NB4 (cell line): ENCODE results near the gene C9.

Source experiments
- CTCF ChIP-seq: IDR thresholded peaks from one replicate; pipeline ENCODE4 v1.5.1; 2012; ENCODE audit warnings: low read depth, low read length
- MAX ChIP-seq: IDR thresholded peaks from 2 replicates; pipeline ENCODE4 v1.6.1; 2011; ENCODE audit warnings: low read depth, low read length
- POLR2A ChIP-seq: IDR thresholded peaks from 2 replicates; pipeline ENCODE4 v1.6.1; 2011; ENCODE audit warnings: mild to moderate bottlenecking; ENCODE audit not compliant: insufficient read length; ENCODE audit errors: extremely low read depth

GRCh38 chr5:39371367-39371635 lies 7.0 kb upstream of the C9 start:
- no peak for TF ChIP-seq CTCF
- no peak for TF ChIP-seq MAX
- no peak for TF ChIP-seq POLR2A
